C4-2B (cell line): ENCODE data around the gene DLST.

Experiments
- H3K27ac ChIP-seq: fragments of 450-650 bp; 2 replicates; pipeline ENCODE4 v1.5.1; 2017
- CTCF ChIP-seq: fragments of 450-650 bp; conservative IDR thresholded peaks from 2 replicates; pipeline ENCODE4 v1.5.1; 2017; ENCODE audit warnings: mild to moderate bottlenecking
- ZFX ChIP-seq: fragments of 450-650 bp; IDR thresholded peaks from 2 replicates; pipeline ENCODE4 v1.6.1; 2017

Gene DLST

GRCh38 chr14:74906925-74907521 lies 25.3 kb downstream of the DLST start:
- TF ChIP-seq CTCF (no peak; the same call in 1 of the 2 replicates), ZFX (no peak)
- no peak overlapping the region for H3K27ac ChIP-seq

DNA sequence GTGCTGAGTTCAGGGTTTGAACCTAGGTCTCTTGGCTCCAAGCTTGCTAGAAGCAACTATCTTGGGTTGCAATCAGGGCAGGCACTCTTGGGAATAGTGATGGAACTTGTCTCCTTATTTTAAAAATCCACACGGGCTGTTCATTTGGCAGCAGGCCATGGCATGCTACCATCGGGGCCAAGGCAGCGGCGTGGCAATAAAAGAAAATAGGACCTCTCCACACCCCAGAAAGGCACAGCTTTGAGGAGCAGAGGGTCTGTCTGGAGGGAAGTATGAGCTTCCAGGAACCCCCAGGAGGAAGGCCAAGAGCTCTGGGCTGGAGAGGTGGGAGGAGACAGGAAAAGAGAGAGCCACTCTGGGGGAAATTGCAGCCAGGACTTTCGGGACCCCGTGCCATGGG lies 26.0 kb downstream of the DLST start:
- no peak for TF ChIP-seq ZFX
- no peak overlapping the region for H3K27ac ChIP-seq

GRCh38 chr14:74908861-74909341 lies 27.2 kb downstream of the DLST start:
- TF ChIP-seq CTCF (no peak), ZFX (no peak)

DNA sequence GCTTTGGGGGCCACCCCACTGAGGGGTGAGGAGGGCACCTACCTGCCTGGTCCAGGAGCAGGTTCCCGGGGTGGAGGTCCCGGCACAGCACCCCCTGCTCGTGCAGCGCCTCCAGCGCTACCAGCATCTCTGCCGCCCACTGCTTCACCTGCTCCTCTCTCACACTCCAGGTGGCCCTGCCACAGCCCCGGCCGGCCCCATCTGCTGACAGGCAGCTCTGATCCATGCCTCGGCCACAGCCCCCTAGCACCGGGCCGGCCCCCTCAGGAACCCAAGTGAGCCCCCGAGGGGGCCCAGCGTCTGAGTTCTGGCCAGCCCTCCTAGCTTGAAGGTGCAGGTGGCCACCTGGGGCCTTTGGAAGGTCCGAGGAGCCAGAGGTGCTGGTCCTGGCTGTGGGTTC lies 27.8 kb downstream of the DLST start:
- TF ChIP-seq CTCF (no peak), ZFX (no peak)
- no peak overlapping the region for H3K27ac ChIP-seq

More at GRCh38 chr14:74908861-74909341, 27.2 kb downstream of the DLST start:
- H3K27ac ChIP-seq, result no peak overlapping the region

DNA sequence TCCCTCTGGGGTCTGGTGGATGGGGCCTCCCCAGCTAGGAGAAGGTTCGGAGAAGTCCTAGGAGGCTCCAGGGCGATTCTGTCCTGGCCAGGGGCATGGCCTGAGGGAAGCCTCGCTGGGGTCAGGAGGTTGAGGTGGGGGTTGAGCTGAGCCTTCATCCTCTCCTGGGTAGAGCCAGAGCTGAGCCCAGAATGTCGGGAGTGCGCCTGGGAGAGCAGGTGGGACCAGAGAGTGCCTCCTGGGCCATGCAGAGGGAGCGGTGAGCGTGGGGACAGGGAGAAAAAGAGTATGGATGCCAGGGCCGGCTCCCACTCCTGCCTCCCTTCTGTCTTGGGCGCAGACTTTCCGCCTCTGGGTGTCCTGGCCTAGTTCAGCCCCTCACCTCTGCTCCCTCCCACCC lies 28.2 kb downstream of the DLST start:
- H3K27ac ChIP-seq, result no peak overlapping the region
- TF ChIP-seq CTCF (no peak), ZFX (no peak)

DNA sequence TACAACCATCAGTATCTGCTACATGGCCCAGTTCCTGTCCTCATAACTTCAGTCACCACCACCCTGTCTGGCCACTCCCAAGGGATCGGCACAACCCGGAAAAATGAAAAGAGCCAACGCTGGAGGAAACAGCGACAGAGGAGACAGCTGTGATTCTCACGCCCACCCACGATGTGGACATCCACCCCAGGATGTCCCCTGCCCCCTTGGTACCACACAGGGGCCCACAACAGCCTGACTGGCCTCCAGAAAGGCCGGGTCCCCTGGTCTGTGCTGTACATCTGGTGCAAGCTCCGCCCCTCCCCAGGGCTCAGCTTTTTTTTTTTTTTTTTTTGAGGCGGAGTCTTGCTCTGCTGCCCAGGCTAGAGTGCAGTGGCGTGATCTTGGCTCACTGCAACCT lies 28.8 kb downstream of the DLST start:
- H3K27ac ChIP-seq, result no peak overlapping the region
- no peak for TF ChIP-seq ZFX
- TF ChIP-seq CTCF, result no peak

GRCh38 chr14:74911221-74911620 lies 29.5 kb downstream of the DLST start:
- no peak overlapping the region for H3K27ac ChIP-seq
- TF ChIP-seq ZFX (no peak), CTCF (no peak)

- TF ChIP-seq ZFX, result no peak
- TF ChIP-seq CTCF, result no peak
- no peak overlapping the region for H3K27ac ChIP-seq
Observed at GRCh38 chr14:74911704-74912103, 30.0 kb downstream of the DLST start.
